ENCODE measurements around the gene ZNF396. TPM values are rescaled to one million over a fixed set of nuclear protein-coding genes. Genes with fewer than 3 reads are reported as not detected.

ZNF396 gene
- 0.32 and 0.76 TPM in 2 replicates for total RNA-seq

DNA sequence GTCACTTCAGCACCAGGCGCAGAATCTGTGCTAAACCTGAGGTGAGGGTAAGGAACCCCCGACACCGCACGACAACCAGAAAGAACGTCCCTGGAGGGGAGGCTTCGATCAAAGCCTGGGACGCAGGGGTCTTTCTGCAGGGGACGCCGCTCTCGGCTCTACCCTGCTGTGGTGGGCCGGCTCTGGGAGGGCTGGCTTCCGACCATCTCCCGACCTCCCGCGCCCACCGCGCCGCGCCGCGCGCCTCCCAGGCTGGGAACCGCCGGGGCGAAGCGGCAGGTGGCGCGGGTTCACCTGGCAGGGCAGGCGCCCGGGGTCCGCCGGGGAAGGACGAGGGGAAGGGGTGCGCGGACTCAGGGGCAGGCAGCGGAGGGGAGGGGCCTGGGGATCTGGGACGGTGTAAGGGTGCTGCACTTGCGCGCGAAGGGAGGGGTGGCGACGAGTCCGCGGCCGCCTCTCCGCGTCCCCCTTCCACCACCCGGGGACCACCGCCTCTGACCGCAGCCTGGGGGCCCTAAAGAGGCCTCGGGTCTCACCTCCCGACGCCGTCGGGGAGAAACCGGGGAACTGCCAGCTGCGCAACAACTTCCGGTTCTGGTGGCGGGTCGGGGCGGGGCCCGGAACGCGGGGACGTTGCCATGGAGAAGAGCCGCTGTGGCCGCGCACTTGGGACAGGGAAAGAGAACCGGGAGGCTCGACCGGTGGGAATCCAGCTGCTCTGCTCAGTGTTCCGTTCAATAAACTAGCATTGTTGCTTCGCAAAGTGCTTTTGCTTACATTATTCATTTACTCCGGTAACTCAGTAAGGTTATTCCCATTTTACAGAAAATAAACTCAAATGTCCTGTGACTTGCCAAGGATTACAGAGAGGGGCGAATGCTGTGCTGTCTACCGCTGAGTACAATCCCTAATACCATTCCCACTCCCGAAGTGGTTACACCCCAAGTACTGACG, at the start of gene ZNF396:
Gene ZNF396, minus strand, starts transcription at position 596 of the 954 bp plus-strand sequence. CDS start 3,045 bp downstream, outside the sequence.

DNA sequence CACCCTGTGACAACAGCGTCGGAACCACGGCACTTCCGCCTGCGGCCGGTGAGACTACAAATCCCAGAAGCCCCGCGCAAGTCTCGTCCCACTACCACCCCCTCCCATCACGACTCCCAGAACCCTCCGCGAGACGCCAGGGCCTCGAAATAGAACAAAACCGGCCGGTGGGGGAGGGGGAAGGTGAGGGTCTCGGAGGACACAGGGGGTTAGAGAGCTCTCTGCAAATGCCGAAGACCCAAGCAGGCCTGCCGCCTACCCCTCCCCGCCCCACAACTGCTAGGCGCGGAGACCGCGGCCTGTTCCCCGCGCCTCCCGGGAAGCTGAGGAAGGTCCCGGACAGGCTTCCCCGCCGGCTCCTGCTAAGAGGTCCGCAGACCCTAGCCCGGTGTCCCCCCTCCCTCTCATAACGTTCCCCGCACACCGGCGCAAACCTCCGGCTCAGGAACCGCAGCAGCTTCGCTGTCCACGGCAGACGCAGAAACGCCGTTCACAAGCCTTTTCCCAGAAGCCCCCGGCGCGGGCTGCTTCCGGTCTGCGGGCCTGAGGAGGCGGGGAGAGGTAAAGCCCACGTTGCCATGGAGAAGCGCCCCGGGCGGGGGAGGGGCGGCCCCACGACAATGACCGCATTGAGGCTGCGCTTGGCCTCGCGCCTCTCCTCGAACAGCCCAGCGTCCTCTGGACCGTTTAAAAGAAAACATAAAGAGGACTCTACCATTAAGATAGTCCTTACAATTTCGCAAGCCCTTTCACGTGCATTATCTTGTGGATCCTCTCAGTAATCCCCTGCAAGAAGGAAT, 33.0 kb downstream of the ZNF396 start, which contains the start of gene ZNF24:
Gene ZNF24, minus strand, starts transcription at position 485 of the 800 bp plus-strand sequence. CDS start 3,770 bp downstream, outside the sequence.

Other genes starting within 250 kb of the ZNF396 start
- 2.3 and 4.7 TPM in 2 replicates for gene ZNF397, start 136.3 kb downstream of the ZNF396 start, total RNA-seq
- 9.4 and 13.2 TPM in 2 replicates for gene ZSCAN30, start 87.1 kb downstream of the ZNF396 start, total RNA-seq
- gene ZNF24, start 32.9 kb downstream of the ZNF396 start, total RNA-seq: 44.8 and 45.7 TPM in 2 replicates
- 19.6 and 19.8 TPM in 2 replicates for gene INO80C, start 120.6 kb upstream of the ZNF396 start, total RNA-seq
- 355 and 477 TPM in 2 replicates for gene GALNT1, start 204.4 kb upstream of the ZNF396 start, total RNA-seq